ENCODE data around the gene P3H3. TPM values are rescaled to one million over a fixed set of nuclear protein-coding genes. Genes with fewer than 3 reads are reported as not detected.

Gene P3H3
- total RNA-seq, 2 experiments from 2014 or later = 0.18 to 0.68 TPM

Other genes starting within 250 kb of the P3H3 start
- 100 to 1,000 TPM; 223 to 234 TPM for gene CHD4, start 221.0 kb upstream of the P3H3 start, total RNA-seq
- 1 to 10 TPM; 7.8 to 8.0 TPM for gene LPAR5, start 192.4 kb upstream of the P3H3 start, total RNA-seq
- 1 to 10 TPM; 1.8 TPM for gene ACRBP, start 181.0 kb upstream of the P3H3 start, total RNA-seq
- gene ING4, start 165.3 kb upstream of the P3H3 start, total RNA-seq = 10 to 100 TPM; 32.2 to 33.8 TPM
- 10 to 100 TPM; 69.5 to 78.1 TPM for gene ZNF384, start 139.0 kb upstream of the P3H3 start, total RNA-seq
- gene PIANP, start 127.6 kb upstream of the P3H3 start, total RNA-seq = not detected
- gene COPS7A, start 104.4 kb upstream of the P3H3 start, total RNA-seq = 10 to 100 TPM; 28.4 to 29.0 TPM
- 100 to 1,000 TPM; 101 to 108 TPM for gene MLF2, start 75.3 kb upstream of the P3H3 start, total RNA-seq
- 10 to 100 TPM; 47.0 to 49.6 TPM for gene PTMS, start 62.0 kb upstream of the P3H3 start, total RNA-seq
- 10 to 100 TPM; 91.9 TPM for gene LAG3, start 55.9 kb upstream of the P3H3 start, total RNA-seq
- 100 to 1,000 TPM; 324 to 327 TPM for gene CD4, start 38.9 kb upstream of the P3H3 start, total RNA-seq
- not detected for gene GPR162, start 6.6 kb upstream of the P3H3 start, total RNA-seq
- gene GNB3, start 12.5 kb downstream of the P3H3 start, total RNA-seq = not detected
- gene CDCA3, start 22.9 kb downstream of the P3H3 start, total RNA-seq = 100 to 1,000 TPM in 1 of 2 experiments, 10 to 100 TPM in 1; 96.5 to 101 TPM
- 100 to 1,000 TPM in 1 of 2 experiments, 10 to 100 TPM in 1; 91.4 to 109 TPM for gene USP5, start 23.7 kb downstream of the P3H3 start, total RNA-seq
- 1,000 to 10,000 TPM; 1,228 to 1,253 TPM for gene TPI1, start 39.1 kb downstream of the P3H3 start, total RNA-seq
- gene SPSB2, start 44.9 kb downstream of the P3H3 start, total RNA-seq = 10 to 100 TPM; 11.1 to 11.2 TPM
- gene LRRC23, start 76.4 kb downstream of the P3H3 start, total RNA-seq = 1 to 10 TPM; 5.7 to 6.1 TPM
- 100 to 1,000 TPM; 206 to 207 TPM for gene ENO2, start 86.2 kb downstream of the P3H3 start, total RNA-seq
- gene ATN1, start 99.6 kb downstream of the P3H3 start, total RNA-seq = 10 to 100 TPM; 33.9 to 34.6 TPM
- gene RNU7-1, start 115.4 kb downstream of the P3H3 start, total RNA-seq = not detected
- 100 to 1,000 TPM; 141 TPM for gene C12orf57, start 115.6 kb downstream of the P3H3 start, total RNA-seq
- gene PTPN6, start 122.9 kb downstream of the P3H3 start, total RNA-seq = 100 to 1,000 TPM; 295 to 299 TPM
- 100 to 1,000 TPM; 194 to 196 TPM for gene PHB2, start 142.3 kb downstream of the P3H3 start, total RNA-seq
- gene EMG1, start 142.5 kb downstream of the P3H3 start, total RNA-seq = 10 to 100 TPM; 39.4 to 50.2 TPM
- 10 to 100 TPM; 34.6 to 37.0 TPM for gene LPCAT3, start 190.1 kb downstream of the P3H3 start, total RNA-seq
- 1 to 10 TPM; 1.7 TPM for gene C1S, start 232.3 kb downstream of the P3H3 start, total RNA-seq

All from activated CD4-positive, alpha-beta memory T cell treated with anti-CD3 and anti-CD28 coated beads, Interleukin-2, amount 10 ng/mL, durations not matched to agents 7 days and 5 days (primary cell).